DOHH2 (cell line): ENCODE data around the gene TMEM183A.
A peak's percentile ranks its signal among the peaks of the same experiment; 100 is the strongest.
"Not testable (repeated sequence)": the region's sequence is repeated elsewhere in the genome, so short reads cannot be mapped to it uniquely, and the experiment has no call there.

Source experiments
- H3F3A ChIP-seq: fragments of 200-600 bp; sonication (generic), shearing (Covaris generic); 2 replicates; pipeline ENCODE4 v1.6.0; 2016; ENCODE audit warnings: antibody characterized with exemption, mild to moderate bottlenecking; ENCODE audit not compliant: control insufficient read depth, insufficient read depth
- H3K27ac ChIP-seq: fragments of 200-600 bp; sonication (generic); 2 replicates; pipeline ENCODE4 v1.5.1; 2014; ENCODE audit warnings: low read depth, mild to moderate bottlenecking, low read length, moderate library complexity
- H3K27me3 ChIP-seq: fragments of 200-600 bp; sonication (generic); 2 replicates; pipeline ENCODE4 v1.6.1; 2014; ENCODE audit warnings: mild to moderate bottlenecking, low read length, mixed read lengths; ENCODE audit not compliant: control insufficient read depth
- H3K36me3 ChIP-seq: fragments of 200-600 bp; sonication (generic); 2 replicates; pipeline ENCODE4 v1.6.1; 2014; ENCODE audit warnings: mild to moderate bottlenecking, low read length, moderate library complexity, mixed read lengths; ENCODE audit not compliant: control insufficient read depth
- H3K4me1 ChIP-seq: fragments of 200-600 bp; sonication (generic); 2 replicates; pipeline ENCODE4 v1.6.1; 2014; ENCODE audit warnings: mild to moderate bottlenecking, low read length, mixed read lengths; ENCODE audit not compliant: control insufficient read depth
- H3K4me2 ChIP-seq: fragments of 200-600 bp; sonication (generic); 2 replicates; pipeline ENCODE4 v1.6.0; 2014; ENCODE audit warnings: mild to moderate bottlenecking, low read length, moderate library complexity
- H3K4me3 ChIP-seq: fragments of 200-600 bp; sonication (generic); 2 replicates; pipeline ENCODE4 v1.5.1; 2014; ENCODE audit warnings: mild to moderate bottlenecking, low read length, mixed read lengths
- H3K79me2 ChIP-seq: fragments of 200-600 bp; sonication (generic); 2 replicates; pipeline ENCODE4 v1.6.1; 2014; ENCODE audit warnings: mild to moderate bottlenecking, low read length, mixed read lengths; ENCODE audit not compliant: control insufficient read depth
- H3K9me2 ChIP-seq: fragments of 200-600 bp; sonication (generic); replicated peaks from 2 replicates; pipeline ENCODE4 v1.6.1; 2014; ENCODE audit warnings: mild to moderate bottlenecking, low read length, mixed read lengths; ENCODE audit not compliant: control insufficient read depth
- H3K9me3 ChIP-seq: fragments of 200-600 bp; sonication (generic); 2 replicates; pipeline ENCODE4 v1.6.1; 2014; ENCODE audit warnings: antibody characterized with exemption, low read length, mixed read lengths; ENCODE audit not compliant: control insufficient read depth, insufficient read depth
- H4K20me1 ChIP-seq: fragments of 200-600 bp; sonication (generic); 2 replicates; pipeline ENCODE4 v1.6.0; 2014; ENCODE audit warnings: low read depth, mild to moderate bottlenecking, antibody characterized with exemption, low read length, moderate library complexity; ENCODE audit not compliant: control insufficient read depth, insufficient read depth
- EZH2phosphoT487 ChIP-seq: fragments of 200-600 bp; sonication (generic); IDR thresholded peaks from 2 replicates; pipeline ENCODE4 v1.6.1; 2017; ENCODE audit warnings: borderline replicate concordance, mild to moderate bottlenecking, antibody characterized with exemption, low read length, moderate library complexity, mixed read lengths
- TF ChIP-seq, protein P1 (sequence below): fragments of 200-600 bp; sonication (generic); IDR thresholded peaks from one replicate; pipeline ENCODE4 v1.5.1; 2014; ENCODE audit warnings: antibody characterized with exemption, mild to moderate bottlenecking, low read depth, low read length; ENCODE audit not compliant: poor library complexity, severe bottlenecking

Gene TMEM183A

DNA sequence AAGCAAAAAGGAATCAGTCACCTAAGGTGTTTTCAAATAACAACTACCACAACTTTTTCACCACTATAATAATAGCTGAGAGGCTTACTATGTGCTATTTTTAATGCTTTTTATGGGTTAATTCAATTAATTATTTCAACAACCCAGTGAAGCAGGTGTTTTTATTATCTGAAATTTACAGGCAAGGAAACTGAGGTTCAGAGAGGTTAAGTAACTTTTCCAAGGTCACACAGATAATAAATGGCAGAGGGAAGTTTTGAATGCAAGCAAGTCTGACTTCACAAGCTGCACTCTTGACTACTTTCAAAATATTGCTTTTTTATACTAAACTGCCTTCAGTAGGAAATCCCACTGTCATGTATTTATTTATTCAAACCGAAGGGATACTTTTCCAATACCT, 4.2 kb upstream of the TMEM183A start:
- Histone ChIP-seq H3K4me3 (no peak overlapping the region), H3K27me3 (no peaks in the 10 kb centered on the region), H3K9me2 (no peaks in the 10 kb centered on the region), H3K36me3 (peaks cover 5% of the 10 kb centered on the region), H3K9me3 (no peaks in the 10 kb centered on the region), H3K4me1 (peaks cover 36% of the 10 kb centered on the region), H3K4me2 (no peak overlapping the region), H3K79me2 (peaks cover 10% of the 10 kb centered on the region), H3F3A (peaks cover 29% of the 10 kb centered on the region), H3K27ac (no peak overlapping the region), H4K20me1 (no peaks in the 10 kb centered on the region)
- no peak for TF ChIP-seq EZH2phosphoT487
- TF ChIP-seq, protein P1, sequence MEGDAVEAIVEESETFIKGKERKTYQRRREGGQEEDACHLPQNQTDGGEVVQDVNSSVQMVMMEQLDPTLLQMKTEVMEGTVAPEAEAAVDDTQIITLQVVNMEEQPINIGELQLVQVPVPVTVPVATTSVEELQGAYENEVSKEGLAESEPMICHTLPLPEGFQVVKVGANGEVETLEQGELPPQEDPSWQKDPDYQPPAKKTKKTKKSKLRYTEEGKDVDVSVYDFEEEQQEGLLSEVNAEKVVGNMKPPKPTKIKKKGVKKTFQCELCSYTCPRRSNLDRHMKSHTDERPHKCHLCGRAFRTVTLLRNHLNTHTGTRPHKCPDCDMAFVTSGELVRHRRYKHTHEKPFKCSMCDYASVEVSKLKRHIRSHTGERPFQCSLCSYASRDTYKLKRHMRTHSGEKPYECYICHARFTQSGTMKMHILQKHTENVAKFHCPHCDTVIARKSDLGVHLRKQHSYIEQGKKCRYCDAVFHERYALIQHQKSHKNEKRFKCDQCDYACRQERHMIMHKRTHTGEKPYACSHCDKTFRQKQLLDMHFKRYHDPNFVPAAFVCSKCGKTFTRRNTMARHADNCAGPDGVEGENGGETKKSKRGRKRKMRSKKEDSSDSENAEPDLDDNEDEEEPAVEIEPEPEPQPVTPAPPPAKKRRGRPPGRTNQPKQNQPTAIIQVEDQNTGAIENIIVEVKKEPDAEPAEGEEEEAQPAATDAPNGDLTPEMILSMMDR = no peak

DNA sequence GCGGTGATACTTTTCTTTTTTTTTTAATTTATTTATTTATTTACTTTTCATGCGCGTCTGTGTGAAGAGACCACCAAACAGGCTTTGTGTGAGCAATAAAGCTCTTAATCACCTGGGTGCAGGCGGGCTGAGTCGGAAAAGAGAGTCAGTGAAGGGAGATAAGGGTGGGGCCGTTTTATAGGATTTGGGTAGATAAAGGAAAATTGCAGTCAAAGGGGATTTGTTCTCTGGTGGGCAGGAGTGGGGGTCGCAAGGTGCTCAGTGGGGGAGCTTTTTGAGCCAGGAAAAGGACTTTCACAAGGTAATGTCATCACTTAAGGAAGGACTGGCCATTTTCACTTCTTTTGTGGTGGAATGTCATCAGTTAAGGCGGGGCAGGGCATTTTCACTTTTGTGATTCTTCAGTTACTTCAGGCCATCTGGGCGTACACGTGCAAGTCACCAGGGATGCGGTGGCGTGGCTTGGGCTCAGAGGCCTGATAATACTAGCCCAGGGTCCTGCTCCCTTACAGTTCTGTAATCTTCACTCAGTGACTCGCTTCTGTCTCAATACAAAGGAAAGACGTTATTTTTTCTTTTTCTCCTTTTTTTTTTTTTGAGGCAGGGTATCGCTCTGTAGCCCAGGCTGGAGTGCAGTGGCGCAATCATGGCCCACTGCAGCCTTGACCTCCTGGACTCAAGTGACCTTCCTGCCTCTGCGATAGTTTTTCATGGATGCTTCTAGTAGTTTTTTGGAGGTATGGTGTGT, 1.6 kb upstream of the TMEM183A start:
- peaks cover 36% of the 10 kb centered on the region for H3K79me2 ChIP-seq
- H3F3A ChIP-seq = peaks cover 21% of the 10 kb centered on the region
- H4K20me1 ChIP-seq, H3K27me3 ChIP-seq, H3K9me2 ChIP-seq, H3K9me3 ChIP-seq: not testable (repeated sequence)
- H3K4me3 ChIP-seq = peak overlapping the region; percentile 89
- H3K4me2 ChIP-seq = peak overlapping the region; percentile 83
- H3K36me3 ChIP-seq = peaks cover 26% of the 10 kb centered on the region
- H3K4me1 ChIP-seq = peaks cover 27% of the 10 kb centered on the region
- peak overlapping the region; percentile 88 for H3K27ac ChIP-seq

DNA sequence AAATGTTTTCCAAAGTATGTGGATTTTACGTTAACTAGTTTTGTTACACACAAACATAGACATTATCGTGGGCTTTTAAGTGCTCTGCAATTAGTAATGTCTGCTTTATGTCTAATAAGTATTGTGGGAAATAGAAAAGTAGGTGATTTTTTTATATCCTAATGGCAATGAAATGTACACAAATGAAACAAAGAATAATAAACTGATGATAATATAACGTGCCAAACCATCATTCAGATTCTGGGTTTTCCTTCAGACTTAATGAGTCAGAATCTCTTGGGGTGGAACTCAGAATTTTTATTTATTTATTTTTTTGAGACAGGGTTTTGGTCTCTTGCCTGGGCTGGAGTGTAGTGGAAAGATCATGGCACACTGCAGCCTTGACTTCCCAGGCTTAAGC, 2.0 kb downstream of the TMEM183A start:
- Histone ChIP-seq H3F3A (peaks cover 18% of the 10 kb centered on the region), H3K4me1 (peaks cover 28% of the 10 kb centered on the region), H3K4me3 (no peak overlapping the region), H3K4me2 (peak overlapping the region; percentile 83; the same call in 1 of the 2 replicates), H3K27ac (no peak overlapping the region), H3K9me3 (no peaks in the 10 kb centered on the region), H4K20me1 (no peaks in the 10 kb centered on the region), H3K9me2 (no peaks in the 10 kb centered on the region), H3K79me2 (peaks cover 70% of the 10 kb centered on the region), H3K27me3 (no peaks in the 10 kb centered on the region), H3K36me3 (peaks cover 60% of the 10 kb centered on the region)
- TF ChIP-seq, protein P1 = no peak
- no peak for TF ChIP-seq EZH2phosphoT487

DNA sequence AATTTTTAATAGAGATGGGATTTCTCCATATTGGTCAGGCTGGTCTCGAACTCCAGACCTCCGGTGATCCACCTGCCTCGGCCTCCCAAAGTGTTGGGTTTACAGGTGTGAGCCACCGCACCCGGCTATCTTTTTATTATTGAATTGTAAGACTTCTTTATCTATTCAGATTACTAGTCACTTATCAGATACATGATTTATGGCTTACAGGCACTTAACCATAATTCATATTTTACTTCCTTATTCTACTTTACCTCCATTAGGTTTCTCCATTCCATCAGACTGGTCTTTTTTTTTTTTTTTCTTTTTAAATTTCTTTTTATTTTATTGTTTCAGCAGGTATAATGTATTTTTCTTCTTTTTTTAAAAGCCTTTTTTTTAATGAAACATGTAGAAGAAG, 4.4 kb downstream of the TMEM183A start:
- Histone ChIP-seq H3F3A (peaks cover 7% of the 10 kb centered on the region), H3K79me2 (peaks cover 77% of the 10 kb centered on the region)

More for the DNA sequence above, 4.4 kb downstream of the TMEM183A start:
- H3K4me3 ChIP-seq = no peak overlapping the region
- peaks cover 84% of the 10 kb centered on the region for H3K36me3 ChIP-seq
- H4K20me1 ChIP-seq = no peaks in the 10 kb centered on the region
- no peak overlapping the region for H3K4me2 ChIP-seq
- H3K9me3 ChIP-seq = no peaks in the 10 kb centered on the region
- H3K4me1 ChIP-seq = peaks cover 18% of the 10 kb centered on the region
- TF ChIP-seq EZH2phosphoT487 = no peak
- TF ChIP-seq, protein P1 = no peak
- no peak overlapping the region for H3K27ac ChIP-seq
- H3K27me3 ChIP-seq = no peaks in the 10 kb centered on the region
- no peaks in the 10 kb centered on the region for H3K9me2 ChIP-seq
